WTC11 (cell line): ENCODE data around the gene TAC1. TPM values are rescaled to one million over a fixed set of nuclear protein-coding genes. Genes with fewer than 3 reads are reported as not detected.
A peak's percentile ranks its signal among the peaks of the same experiment; 100 is the strongest.

ENCODE experiments used
- FOXJ3 ChIP-seq: sonication (generic); formaldehyde crosslinking; IDR thresholded peaks from 2 replicates; pipeline ENCODE4 v1.9.0; 2021; ENCODE audit warnings: missing genetic modification reagents, mild to moderate bottlenecking, borderline replicate concordance
- FOXK1 ChIP-seq: sonication (generic); formaldehyde crosslinking; IDR thresholded peaks from 2 replicates; pipeline ENCODE4 v1.8.0; 2022; ENCODE audit warnings: mild to moderate bottlenecking, moderate library complexity, missing genetic modification reagents
- FOXP1 ChIP-seq: sonication (generic); formaldehyde crosslinking; IDR thresholded peaks from 2 replicates; pipeline ENCODE4 v1.8.0; 2022; ENCODE audit warnings: missing genetic modification reagents, mild to moderate bottlenecking, moderate library complexity, borderline replicate concordance
- MXD4 ChIP-seq: fragments of 250-450 bp; sonication (Bioruptor Pico); IDR thresholded peaks from 2 replicates; pipeline ENCODE4 v1.8.0; 2021; ENCODE audit warnings: mild to moderate bottlenecking, moderate library complexity, borderline replicate concordance
- NFATC4 ChIP-seq: fragments of 250-450 bp; sonication (Bioruptor Pico); IDR thresholded peaks from 2 replicates; pipeline ENCODE4 v1.9.0; 2021; ENCODE audit warnings: mild to moderate bottlenecking
- NFYB ChIP-seq: sonication (generic); formaldehyde crosslinking; conservative IDR thresholded peaks from 2 replicates; pipeline ENCODE4 v1.8.0; 2022; ENCODE audit warnings: low read depth, missing genetic modification reagents
- PRRX2 ChIP-seq: fragments of 250-450 bp; sonication (Bioruptor Pico); IDR thresholded peaks from 2 replicates; pipeline ENCODE4 v1.8.0; 2021; ENCODE audit warnings: mild to moderate bottlenecking
- RELA ChIP-seq: sonication (generic); formaldehyde crosslinking; IDR thresholded peaks from 2 replicates; pipeline ENCODE4 v1.8.1; 2022; ENCODE audit warnings: missing genetic modification reagents, mild to moderate bottlenecking, borderline replicate concordance
- ZNF396 ChIP-seq: fragments of 250-450 bp; sonication (Bioruptor Pico); IDR thresholded peaks from 2 replicates; pipeline ENCODE4 v1.8.0; 2021; ENCODE audit warnings: mild to moderate bottlenecking, moderate library complexity, borderline replicate concordance
- ZNF671 ChIP-seq: fragments of 250-450 bp; sonication (Bioruptor Pico); IDR thresholded peaks from 2 replicates; pipeline ENCODE4 v1.8.0; 2021; ENCODE audit warnings: mild to moderate bottlenecking
- total RNA-seq: library from RNA; stranded (reverse); gene quantifications from 3 replicates; pipeline ENCODE4 v1.2.3, GENCODE V29; 2021
- TF ChIP-seq, protein P1 (sequence below): sonication (generic); formaldehyde crosslinking; IDR thresholded peaks from 2 replicates; pipeline ENCODE4 v1.8.1; 2023; ENCODE audit warnings: mild to moderate bottlenecking, missing genetic modification reagents
- TF ChIP-seq, protein P2 (sequence below): sonication (generic); formaldehyde crosslinking; IDR thresholded peaks from 2 replicates; pipeline ENCODE4 v1.8.0; 2022; ENCODE audit warnings: mild to moderate bottlenecking, missing genetic modification reagents
- TF ChIP-seq, protein P3 (sequence below): sonication (generic); formaldehyde crosslinking; IDR thresholded peaks from 2 replicates; pipeline ENCODE4 v1.8.0; 2022; ENCODE audit warnings: mild to moderate bottlenecking, missing genetic modification reagents
- TF ChIP-seq, protein P4 (sequence below): fragments of 250-450 bp; sonication (Bioruptor Pico); IDR thresholded peaks from 2 replicates; pipeline ENCODE4 v1.8.0; 2021; ENCODE audit warnings: mild to moderate bottlenecking
- TF ChIP-seq, protein P5 (sequence below): fragments of 250-450 bp; sonication (Bioruptor Pico); IDR thresholded peaks from 2 replicates; pipeline ENCODE4 v2.1.2; 2022; ENCODE audit warnings: mild to moderate bottlenecking, moderate library complexity
- TF ChIP-seq, protein P6 (sequence below): sonication (generic); formaldehyde crosslinking; IDR thresholded peaks from 2 replicates; pipeline ENCODE4 v1.8.1; 2023; ENCODE audit warnings: mild to moderate bottlenecking, missing genetic modification reagents, borderline replicate concordance
- TF ChIP-seq, protein P7 (sequence below): sonication (generic); formaldehyde crosslinking; IDR thresholded peaks from 2 replicates; pipeline ENCODE4 v1.8.0; 2022; ENCODE audit warnings: missing genetic modification reagents
- TF ChIP-seq, protein P8 (sequence below): sonication (generic); formaldehyde crosslinking; conservative IDR thresholded peaks from 2 replicates; pipeline ENCODE4 v1.8.1; 2023; ENCODE audit warnings: mild to moderate bottlenecking, low read depth, missing genetic modification reagents, moderate library complexity

Gene TAC1
- total RNA-seq, 1 experiment from 2014 or later = 0.42 TPM

DNA sequence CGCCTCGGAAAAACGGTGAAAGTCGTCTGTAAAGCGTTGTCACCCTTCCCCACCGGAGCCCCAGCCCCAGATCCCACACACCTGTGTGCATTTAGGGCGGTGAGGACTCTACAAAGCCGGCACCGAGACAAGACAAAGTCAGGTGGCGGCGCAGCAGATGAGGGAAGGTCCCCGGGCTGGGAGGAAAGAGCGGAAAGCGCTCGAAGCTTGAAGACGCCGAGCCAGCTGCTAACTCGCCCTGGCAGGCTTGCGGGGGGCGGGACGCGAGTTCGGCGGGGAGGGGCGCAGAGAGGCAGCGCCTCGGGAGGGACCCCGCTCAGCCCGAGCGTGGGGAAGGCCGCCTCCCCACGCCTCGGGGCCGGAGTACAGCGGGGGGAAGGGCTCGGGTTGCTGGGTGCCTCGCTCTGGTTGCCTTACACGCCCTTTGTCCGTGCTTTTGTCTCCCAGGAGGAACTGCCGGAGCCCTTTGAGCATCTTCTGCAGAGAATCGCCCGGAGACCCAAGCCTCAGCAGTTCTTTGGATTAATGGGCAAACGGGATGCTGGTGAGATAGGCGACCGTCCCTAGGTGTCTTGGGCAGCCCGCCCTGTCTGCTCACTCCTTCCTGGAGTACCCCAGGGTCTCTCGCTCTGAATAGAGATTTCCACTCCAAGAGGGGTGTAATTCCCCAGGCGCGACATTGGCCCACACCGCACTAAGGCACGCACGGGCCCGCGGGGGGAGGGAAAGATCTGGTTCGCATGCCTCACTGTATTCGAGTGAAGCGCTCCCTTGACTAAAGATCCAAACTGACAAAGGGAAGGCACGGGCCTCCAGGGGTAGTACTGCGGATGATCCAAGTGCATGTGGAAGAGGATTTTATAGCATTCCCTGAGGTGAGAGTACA lies 1.6 kb downstream of the TAC1 start (continued):
- TF ChIP-seq, protein P1, sequence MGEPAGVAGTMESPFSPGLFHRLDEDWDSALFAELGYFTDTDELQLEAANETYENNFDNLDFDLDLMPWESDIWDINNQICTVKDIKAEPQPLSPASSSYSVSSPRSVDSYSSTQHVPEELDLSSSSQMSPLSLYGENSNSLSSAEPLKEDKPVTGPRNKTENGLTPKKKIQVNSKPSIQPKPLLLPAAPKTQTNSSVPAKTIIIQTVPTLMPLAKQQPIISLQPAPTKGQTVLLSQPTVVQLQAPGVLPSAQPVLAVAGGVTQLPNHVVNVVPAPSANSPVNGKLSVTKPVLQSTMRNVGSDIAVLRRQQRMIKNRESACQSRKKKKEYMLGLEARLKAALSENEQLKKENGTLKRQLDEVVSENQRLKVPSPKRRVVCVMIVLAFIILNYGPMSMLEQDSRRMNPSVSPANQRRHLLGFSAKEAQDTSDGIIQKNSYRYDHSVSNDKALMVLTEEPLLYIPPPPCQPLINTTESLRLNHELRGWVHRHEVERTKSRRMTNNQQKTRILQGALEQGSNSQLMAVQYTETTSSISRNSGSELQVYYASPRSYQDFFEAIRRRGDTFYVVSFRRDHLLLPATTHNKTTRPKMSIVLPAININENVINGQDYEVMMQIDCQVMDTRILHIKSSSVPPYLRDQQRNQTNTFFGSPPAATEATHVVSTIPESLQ = no peak
- TF ChIP-seq FOXK1 (CRISPR knock-in tag) = peak; percentile 59; the same call in 1 of the 2 replicates
- peak; percentile 78; the same call in 1 of the 2 replicates for TF ChIP-seq FOXP1 (CRISPR knock-in tag)
- TF ChIP-seq ZNF671 (CRISPR knock-in tag) = no peak
- TF ChIP-seq PRRX2 (CRISPR knock-in tag) = no peak
- TF ChIP-seq ZNF396 (CRISPR knock-in tag) = no peak
- no peak for TF ChIP-seq FOXJ3 (CRISPR knock-in tag)
- TF ChIP-seq, protein P2, sequence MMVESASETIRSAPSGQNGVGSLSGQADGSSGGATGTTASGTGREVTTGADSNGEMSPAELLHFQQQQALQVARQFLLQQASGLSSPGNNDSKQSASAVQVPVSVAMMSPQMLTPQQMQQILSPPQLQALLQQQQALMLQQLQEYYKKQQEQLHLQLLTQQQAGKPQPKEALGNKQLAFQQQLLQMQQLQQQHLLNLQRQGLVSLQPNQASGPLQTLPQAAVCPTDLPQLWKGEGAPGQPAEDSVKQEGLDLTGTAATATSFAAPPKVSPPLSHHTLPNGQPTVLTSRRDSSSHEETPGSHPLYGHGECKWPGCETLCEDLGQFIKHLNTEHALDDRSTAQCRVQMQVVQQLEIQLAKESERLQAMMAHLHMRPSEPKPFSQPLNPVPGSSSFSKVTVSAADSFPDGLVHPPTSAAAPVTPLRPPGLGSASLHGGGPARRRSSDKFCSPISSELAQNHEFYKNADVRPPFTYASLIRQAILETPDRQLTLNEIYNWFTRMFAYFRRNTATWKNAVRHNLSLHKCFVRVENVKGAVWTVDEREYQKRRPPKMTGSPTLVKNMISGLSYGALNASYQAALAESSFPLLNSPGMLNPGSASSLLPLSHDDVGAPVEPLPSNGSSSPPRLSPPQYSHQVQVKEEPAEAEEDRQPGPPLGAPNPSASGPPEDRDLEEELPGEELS (CRISPR knock-in tag) = 0 out of 2 replicates have a peak, but pooled peaks have one; percentile 21
- TF ChIP-seq, protein P3, sequence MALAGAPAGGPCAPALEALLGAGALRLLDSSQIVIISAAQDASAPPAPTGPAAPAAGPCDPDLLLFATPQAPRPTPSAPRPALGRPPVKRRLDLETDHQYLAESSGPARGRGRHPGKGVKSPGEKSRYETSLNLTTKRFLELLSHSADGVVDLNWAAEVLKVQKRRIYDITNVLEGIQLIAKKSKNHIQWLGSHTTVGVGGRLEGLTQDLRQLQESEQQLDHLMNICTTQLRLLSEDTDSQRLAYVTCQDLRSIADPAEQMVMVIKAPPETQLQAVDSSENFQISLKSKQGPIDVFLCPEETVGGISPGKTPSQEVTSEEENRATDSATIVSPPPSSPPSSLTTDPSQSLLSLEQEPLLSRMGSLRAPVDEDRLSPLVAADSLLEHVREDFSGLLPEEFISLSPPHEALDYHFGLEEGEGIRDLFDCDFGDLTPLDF = no peak
- no peak for TF ChIP-seq MXD4 (CRISPR knock-in tag)
- no peak for TF ChIP-seq NFATC4 (CRISPR knock-in tag)
- TF ChIP-seq, protein P4, sequence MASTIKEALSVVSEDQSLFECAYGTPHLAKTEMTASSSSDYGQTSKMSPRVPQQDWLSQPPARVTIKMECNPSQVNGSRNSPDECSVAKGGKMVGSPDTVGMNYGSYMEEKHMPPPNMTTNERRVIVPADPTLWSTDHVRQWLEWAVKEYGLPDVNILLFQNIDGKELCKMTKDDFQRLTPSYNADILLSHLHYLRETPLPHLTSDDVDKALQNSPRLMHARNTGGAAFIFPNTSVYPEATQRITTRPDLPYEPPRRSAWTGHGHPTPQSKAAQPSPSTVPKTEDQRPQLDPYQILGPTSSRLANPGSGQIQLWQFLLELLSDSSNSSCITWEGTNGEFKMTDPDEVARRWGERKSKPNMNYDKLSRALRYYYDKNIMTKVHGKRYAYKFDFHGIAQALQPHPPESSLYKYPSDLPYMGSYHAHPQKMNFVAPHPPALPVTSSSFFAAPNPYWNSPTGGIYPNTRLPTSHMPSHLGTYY (CRISPR knock-in tag) = no peak
- TF ChIP-seq, protein P5, sequence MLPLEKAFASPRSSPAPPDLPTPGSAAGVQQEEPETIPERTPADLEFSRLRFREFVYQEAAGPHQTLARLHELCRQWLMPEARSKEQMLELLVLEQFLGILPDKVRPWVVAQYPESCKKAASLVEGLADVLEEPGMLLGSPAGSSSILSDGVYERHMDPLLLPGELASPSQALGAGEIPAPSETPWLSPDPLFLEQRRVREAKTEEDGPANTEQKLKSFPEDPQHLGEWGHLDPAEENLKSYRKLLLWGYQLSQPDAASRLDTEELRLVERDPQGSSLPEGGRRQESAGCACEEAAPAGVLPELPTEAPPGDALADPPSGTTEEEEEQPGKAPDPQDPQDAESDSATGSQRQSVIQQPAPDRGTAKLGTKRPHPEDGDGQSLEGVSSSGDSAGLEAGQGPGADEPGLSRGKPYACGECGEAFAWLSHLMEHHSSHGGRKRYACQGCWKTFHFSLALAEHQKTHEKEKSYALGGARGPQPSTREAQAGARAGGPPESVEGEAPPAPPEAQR (CRISPR knock-in tag) = no peak
- TF ChIP-seq, protein P6, sequence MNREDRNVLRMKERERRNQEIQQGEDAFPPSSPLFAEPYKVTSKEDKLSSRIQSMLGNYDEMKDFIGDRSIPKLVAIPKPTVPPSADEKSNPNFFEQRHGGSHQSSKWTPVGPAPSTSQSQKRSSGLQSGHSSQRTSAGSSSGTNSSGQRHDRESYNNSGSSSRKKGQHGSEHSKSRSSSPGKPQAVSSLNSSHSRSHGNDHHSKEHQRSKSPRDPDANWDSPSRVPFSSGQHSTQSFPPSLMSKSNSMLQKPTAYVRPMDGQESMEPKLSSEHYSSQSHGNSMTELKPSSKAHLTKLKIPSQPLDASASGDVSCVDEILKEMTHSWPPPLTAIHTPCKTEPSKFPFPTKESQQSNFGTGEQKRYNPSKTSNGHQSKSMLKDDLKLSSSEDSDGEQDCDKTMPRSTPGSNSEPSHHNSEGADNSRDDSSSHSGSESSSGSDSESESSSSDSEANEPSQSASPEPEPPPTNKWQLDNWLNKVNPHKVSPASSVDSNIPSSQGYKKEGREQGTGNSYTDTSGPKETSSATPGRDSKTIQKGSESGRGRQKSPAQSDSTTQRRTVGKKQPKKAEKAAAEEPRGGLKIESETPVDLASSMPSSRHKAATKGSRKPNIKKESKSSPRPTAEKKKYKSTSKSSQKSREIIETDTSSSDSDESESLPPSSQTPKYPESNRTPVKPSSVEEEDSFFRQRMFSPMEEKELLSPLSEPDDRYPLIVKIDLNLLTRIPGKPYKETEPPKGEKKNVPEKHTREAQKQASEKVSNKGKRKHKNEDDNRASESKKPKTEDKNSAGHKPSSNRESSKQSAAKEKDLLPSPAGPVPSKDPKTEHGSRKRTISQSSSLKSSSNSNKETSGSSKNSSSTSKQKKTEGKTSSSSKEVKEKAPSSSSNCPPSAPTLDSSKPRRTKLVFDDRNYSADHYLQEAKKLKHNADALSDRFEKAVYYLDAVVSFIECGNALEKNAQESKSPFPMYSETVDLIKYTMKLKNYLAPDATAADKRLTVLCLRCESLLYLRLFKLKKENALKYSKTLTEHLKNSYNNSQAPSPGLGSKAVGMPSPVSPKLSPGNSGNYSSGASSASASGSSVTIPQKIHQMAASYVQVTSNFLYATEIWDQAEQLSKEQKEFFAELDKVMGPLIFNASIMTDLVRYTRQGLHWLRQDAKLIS = 0 out of 2 replicates have a peak, but pooled peaks have one; percentile 51
- TF ChIP-seq, protein P7, sequence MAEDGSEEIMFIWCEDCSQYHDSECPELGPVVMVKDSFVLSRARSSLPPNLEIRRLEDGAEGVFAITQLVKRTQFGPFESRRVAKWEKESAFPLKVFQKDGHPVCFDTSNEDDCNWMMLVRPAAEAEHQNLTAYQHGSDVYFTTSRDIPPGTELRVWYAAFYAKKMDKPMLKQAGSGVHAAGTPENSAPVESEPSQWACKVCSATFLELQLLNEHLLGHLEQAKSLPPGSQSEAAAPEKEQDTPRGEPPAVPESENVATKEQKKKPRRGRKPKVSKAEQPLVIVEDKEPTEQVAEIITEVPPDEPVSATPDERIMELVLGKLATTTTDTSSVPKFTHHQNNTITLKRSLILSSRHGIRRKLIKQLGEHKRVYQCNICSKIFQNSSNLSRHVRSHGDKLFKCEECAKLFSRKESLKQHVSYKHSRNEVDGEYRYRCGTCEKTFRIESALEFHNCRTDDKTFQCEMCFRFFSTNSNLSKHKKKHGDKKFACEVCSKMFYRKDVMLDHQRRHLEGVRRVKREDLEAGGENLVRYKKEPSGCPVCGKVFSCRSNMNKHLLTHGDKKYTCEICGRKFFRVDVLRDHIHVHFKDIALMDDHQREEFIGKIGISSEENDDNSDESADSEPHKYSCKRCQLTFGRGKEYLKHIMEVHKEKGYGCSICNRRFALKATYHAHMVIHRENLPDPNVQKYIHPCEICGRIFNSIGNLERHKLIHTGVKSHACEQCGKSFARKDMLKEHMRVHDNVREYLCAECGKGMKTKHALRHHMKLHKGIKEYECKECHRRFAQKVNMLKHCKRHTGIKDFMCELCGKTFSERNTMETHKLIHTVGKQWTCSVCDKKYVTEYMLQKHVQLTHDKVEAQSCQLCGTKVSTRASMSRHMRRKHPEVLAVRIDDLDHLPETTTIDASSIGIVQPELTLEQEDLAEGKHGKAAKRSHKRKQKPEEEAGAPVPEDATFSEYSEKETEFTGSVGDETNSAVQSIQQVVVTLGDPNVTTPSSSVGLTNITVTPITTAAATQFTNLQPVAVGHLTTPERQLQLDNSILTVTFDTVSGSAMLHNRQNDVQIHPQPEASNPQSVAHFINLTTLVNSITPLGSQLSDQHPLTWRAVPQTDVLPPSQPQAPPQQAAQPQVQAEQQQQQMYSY (CRISPR knock-in tag) = no peak
- TF ChIP-seq, protein P8, sequence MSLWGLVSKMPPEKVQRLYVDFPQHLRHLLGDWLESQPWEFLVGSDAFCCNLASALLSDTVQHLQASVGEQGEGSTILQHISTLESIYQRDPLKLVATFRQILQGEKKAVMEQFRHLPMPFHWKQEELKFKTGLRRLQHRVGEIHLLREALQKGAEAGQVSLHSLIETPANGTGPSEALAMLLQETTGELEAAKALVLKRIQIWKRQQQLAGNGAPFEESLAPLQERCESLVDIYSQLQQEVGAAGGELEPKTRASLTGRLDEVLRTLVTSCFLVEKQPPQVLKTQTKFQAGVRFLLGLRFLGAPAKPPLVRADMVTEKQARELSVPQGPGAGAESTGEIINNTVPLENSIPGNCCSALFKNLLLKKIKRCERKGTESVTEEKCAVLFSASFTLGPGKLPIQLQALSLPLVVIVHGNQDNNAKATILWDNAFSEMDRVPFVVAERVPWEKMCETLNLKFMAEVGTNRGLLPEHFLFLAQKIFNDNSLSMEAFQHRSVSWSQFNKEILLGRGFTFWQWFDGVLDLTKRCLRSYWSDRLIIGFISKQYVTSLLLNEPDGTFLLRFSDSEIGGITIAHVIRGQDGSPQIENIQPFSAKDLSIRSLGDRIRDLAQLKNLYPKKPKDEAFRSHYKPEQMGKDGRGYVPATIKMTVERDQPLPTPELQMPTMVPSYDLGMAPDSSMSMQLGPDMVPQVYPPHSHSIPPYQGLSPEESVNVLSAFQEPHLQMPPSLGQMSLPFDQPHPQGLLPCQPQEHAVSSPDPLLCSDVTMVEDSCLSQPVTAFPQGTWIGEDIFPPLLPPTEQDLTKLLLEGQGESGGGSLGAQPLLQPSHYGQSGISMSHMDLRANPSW (CRISPR knock-in tag) = no peak
- no peak for TF ChIP-seq NFYB (CRISPR knock-in tag)
- TF ChIP-seq RELA (CRISPR knock-in tag) = no peak
